ENCODE data around the gene GTF3C1.

DNA sequence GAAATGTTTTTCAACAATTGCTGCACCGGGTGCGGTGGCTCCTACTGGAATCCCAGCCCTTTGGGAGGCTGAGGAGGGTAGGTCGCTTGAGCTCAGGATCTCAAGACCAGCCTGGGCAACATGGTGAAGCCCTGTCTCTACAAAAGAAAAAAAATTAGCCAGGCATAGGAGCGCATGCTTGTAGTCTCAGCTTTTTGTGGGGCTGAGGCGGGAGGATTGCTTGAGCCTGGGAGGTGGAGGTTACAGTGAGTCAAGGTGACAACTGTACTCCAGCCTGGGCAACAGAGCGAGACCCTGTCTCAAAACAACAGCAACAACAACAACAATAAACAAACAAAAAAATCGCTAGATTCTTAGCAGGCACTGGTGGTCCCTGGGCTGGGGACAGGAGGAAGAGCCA lies 119.2 kb downstream of the GTF3C1 start:
- TF ChIP-seq RARB (CRISPR knock-in tag; IDR thresholded peaks at IDR 0.05): no peak
- no peak for TF ChIP-seq GLIS3 (CRISPR knock-in tag; IDR thresholded peaks at IDR 0.05)
- TF ChIP-seq, protein P1, sequence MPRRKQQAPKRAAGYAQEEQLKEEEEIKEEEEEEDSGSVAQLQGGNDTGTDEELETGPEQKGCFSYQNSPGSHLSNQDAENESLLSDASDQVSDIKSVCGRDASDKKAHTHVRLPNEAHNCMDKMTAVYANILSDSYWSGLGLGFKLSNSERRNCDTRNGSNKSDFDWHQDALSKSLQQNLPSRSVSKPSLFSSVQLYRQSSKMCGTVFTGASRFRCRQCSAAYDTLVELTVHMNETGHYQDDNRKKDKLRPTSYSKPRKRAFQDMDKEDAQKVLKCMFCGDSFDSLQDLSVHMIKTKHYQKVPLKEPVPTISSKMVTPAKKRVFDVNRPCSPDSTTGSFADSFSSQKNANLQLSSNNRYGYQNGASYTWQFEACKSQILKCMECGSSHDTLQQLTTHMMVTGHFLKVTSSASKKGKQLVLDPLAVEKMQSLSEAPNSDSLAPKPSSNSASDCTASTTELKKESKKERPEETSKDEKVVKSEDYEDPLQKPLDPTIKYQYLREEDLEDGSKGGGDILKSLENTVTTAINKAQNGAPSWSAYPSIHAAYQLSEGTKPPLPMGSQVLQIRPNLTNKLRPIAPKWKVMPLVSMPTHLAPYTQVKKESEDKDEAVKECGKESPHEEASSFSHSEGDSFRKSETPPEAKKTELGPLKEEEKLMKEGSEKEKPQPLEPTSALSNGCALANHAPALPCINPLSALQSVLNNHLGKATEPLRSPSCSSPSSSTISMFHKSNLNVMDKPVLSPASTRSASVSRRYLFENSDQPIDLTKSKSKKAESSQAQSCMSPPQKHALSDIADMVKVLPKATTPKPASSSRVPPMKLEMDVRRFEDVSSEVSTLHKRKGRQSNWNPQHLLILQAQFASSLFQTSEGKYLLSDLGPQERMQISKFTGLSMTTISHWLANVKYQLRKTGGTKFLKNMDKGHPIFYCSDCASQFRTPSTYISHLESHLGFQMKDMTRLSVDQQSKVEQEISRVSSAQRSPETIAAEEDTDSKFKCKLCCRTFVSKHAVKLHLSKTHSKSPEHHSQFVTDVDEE (CRISPR knock-in tag; IDR thresholded peaks at IDR 0.05): no peak
- TF ChIP-seq, protein P2, sequence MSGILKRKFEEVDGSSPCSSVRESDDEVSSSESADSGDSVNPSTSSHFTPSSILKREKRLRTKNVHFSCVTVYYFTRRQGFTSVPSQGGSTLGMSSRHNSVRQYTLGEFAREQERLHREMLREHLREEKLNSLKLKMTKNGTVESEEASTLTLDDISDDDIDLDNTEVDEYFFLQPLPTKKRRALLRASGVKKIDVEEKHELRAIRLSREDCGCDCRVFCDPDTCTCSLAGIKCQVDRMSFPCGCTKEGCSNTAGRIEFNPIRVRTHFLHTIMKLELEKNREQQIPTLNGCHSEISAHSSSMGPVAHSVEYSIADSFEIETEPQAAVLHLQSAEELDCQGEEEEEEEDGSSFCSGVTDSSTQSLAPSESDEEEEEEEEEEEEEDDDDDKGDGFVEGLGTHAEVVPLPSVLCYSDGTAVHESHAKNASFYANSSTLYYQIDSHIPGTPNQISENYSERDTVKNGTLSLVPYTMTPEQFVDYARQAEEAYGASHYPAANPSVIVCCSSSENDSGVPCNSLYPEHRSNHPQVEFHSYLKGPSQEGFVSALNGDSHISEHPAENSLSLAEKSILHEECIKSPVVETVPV (CRISPR knock-in tag; IDR thresholded peaks at IDR 0.05): no peak
- no peak for TF ChIP-seq ZFP3 (CRISPR knock-in tag; IDR thresholded peaks at IDR 0.05)
- TF ChIP-seq, protein P3, sequence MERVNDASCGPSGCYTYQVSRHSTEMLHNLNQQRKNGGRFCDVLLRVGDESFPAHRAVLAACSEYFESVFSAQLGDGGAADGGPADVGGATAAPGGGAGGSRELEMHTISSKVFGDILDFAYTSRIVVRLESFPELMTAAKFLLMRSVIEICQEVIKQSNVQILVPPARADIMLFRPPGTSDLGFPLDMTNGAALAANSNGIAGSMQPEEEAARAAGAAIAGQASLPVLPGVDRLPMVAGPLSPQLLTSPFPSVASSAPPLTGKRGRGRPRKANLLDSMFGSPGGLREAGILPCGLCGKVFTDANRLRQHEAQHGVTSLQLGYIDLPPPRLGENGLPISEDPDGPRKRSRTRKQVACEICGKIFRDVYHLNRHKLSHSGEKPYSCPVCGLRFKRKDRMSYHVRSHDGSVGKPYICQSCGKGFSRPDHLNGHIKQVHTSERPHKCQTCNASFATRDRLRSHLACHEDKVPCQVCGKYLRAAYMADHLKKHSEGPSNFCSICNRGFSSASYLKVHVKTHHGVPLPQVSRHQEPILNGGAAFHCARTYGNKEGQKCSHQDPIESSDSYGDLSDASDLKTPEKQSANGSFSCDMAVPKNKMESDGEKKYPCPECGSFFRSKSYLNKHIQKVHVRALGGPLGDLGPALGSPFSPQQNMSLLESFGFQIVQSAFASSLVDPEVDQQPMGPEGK (CRISPR knock-in tag; IDR thresholded peaks at IDR 0.05; ENCODE audit: borderline replicate concordance): no peak
- TF ChIP-seq ZNF8 (CRISPR knock-in tag; IDR thresholded peaks at IDR 0.05): no peak
- TF ChIP-seq TCF4 (CRISPR knock-in tag; IDR thresholded peaks at IDR 0.05; ENCODE audit: borderline replicate concordance): no peak
- no peak for TF ChIP-seq ZFP30 (CRISPR knock-in tag; IDR thresholded peaks at IDR 0.05)
